ENCODE data around the gene HIVEP3.
"Not testable (repeated sequence)": the region's sequence is repeated elsewhere in the genome, so short reads cannot be mapped to it uniquely, and the experiment has no call there.

Gene HIVEP3

DNA sequence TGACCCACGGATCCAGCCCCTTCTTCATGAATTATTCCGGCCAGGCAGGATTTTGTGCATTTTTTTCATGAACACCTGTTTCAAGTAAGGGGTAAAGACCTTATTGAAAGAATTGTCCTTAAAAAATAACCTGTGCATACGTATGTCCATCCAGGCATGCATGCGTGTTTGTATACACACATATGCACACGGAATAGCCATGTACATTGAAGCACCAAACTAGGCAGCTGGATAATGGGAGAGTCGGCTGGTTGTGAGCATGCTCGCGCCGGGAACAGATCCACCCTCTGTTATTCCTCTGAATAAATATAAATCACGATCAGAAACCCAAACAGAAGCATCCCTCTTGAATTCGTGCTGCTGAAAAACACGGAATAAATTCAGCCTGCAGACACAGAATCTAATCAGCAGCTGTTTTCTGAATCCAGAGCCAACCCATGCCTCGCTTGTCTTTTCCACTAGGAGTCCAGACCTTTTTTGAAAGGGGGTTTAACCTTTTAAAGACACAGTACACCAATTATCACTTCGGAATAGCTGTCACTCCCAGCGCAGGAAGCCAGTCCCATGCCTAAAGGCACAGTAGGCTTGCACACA lies at the start of gene HIVEP3:
Gene HIVEP3 (minus strand): TSS at position 473 of the 594 bp plus-strand sequence.
- DNase-seq, result no peak

DNA sequence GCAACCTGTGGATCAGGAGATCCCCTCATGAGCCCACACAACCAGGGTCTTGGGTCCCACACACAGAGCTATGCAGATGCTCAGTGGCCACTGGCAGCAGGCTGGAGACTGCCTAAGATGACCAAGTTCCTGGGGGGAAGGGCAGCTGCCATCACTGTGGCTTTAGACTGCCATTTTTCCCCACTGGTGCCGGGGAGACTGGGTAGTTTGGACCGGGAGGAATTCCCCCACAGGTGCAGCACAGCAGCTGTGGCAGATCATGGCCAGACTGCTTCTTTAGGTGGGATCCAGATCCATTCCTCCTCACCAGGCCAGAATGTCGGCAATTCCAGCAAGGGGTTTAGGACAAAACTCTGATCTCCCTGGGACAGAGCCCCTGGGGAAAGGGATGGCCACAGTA lies 45.7 kb upstream of the HIVEP3 start:
- no peak for DNase-seq

DNA sequence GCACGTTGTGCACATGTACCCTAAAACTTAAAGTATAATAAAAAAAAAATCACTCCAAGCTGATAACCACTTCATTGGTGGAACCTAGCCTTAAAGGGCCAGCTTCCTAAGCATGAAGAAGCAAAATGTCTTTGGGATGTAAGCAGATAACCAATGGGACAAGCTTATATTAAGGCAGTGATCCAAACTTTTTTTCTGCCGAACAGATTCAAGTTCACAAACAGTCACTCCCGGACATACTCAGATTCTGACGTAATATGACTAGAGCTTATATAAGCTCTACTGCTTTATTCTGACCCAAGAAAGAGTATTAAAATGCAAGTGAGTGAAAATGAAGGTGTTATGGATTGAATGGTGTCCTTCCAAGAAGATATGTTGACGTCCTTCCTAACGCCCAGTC lies 44.9 kb upstream of the HIVEP3 start:
- DNase-seq, result no peak

DNA sequence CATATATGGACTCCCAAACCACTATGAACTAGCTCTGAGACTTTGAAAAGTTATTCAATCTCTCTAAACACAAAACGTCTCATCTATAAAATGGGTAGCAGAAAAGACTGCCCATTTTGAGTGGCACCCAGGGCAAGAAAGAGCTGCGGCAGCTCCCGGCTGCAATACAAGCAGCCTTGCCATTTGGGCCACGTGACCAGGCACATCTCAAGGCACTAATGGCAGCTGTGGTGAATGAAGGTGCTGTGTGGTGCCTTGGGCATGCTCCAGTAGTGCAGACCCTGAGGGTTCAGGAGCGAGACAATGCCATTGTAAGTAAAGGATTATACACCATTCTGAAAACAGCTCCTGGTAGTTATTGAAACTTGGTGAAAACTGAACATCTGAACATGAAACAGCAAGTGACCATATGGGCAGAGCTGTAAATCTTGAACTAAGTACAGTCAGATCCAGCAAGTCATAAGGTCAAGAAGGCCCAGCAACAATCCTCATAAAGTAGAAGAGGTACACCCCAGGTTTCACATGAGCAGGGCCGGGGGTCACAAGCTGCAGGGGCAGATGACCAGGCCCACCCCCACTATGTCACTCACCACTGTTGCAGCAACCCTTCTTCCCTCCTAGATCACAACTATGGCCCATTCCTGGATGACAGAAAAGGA lies 39.4 kb upstream of the HIVEP3 start:
- DNase-seq, result no peak

DNA sequence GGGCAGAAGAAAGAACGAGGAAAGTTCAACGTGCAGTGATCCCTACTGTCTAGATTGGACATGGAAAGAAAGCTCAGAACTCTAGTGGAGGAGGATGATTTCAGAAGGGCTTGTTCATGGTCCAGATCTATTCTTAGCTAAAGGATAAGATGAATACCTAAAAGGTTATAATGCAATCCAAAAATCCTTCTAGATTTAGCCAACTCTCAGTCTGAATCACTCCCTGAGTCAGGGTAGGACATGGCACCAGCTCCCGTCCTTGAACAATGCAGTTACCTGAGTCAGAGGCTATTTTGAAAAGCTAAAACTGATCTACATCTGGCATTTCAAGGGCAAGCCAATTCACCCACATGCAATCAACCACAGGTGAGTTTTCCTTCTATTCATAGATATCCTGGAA lies 38.8 kb upstream of the HIVEP3 start:
- DNase-seq, result no peak

DNA sequence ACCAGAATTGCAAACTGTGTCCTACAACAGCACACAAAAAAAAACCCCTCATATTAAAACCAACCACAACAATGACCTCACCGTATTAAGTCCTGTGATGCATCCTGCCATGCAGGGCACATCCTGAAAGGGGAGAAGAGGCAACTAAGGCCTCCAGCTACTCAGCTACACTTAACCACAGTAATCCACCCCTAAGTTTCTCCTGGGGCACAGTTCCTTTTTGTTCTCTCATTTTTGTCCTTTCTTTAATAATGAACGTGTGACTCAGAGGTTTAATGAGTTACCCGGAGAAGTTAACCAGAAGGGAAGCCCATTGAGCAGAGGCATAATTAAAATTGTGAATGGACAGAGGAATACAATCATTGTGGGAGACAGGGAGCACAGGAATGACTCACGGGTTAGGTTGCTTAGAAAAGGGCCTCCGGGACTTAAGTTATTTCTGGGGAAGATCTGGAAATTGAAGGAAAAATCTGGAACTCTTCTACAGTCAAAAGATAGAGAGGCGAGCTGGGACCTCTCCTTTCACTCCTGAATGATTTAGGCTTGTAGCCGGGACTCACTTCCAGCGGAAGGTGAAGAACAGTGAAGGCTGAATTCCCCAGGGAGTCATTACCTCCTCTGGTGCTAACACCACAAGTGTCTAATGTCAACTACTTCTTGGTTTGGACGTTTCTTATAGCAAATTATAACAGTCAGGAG lies 36.9 kb upstream of the HIVEP3 start:
- DNase-seq, result no peak

DNA sequence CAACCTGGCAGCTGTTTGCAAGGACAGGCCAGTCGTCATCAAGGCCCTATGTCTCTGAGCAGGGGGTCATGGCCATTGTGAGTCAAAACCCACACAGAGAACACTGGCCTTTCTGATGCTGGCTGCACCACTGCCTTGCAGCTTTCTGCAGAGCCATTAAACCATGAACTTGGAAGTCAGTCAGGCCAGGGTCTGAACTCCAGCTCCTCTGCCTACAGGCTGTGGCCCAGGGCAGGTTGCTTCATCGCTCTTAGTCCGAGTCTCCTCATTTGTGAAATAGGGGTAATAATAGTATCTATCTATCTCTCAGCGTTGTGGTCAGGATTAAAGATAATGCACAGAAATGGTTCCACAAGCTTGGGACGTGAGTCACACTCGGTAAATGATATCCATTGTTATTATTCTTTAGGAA lies 35.8 kb upstream of the HIVEP3 start:
- DNase-seq, result no peak

DNA sequence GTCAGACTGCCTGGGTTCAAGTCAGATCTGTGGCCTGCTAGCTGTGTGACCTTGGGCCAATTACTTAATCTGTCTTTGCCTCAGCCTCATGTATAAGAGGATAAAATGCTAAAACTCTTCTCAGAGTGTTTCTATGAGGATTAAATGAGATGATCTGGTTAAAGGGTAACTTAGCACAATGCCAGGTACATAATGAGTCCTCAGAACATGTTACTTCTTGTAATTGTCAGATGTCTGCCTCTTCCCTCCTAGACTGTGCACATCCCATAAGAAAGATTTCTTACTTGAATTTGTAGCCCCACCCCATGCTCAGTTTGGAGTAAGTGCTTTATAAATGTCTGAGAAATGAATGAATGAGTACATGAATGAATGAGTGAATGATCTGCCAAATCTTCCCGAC lies 34.6 kb upstream of the HIVEP3 start:
- no peak for DNase-seq

DNA sequence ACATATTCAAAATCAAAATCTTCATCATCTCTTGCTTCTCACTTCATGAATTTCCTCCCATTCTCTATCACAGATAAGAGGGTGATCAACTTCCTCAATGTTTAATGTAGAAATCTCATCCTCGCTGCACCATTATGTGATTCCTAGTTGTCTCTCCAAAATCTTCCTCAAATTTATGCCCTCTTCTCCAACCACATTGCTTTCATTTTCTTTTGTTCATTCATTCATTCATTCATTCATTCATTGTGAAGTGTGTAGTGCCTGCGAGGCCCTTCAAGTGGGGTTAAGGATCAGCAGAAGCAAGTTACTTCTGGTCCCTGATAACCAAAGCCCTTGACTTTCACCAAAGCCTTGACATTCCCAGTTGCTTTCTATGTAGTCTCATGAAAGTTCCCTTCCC lies 33.5 kb upstream of the HIVEP3 start:
- no peak for DNase-seq

DNA sequence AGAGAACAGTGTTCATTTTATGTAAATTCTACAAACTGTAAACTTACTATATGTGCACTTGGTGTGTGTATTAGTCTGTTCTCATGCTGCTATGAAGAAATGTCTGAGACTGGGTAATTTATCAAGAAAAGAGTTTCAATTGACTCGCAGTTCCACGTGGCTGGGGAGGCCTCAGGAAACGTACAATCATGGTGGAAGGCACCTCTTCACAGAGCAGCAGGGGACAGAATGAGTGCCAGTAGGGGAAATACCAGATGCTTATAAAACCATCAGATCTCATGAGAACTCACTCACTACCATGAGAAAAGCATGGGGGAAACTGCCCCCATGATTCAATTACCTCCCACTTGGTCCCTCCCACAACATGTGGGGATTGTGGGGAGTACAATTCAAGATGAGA lies 32.8 kb upstream of the HIVEP3 start:
- DNase-seq, result not testable (repeated sequence)

DNA sequence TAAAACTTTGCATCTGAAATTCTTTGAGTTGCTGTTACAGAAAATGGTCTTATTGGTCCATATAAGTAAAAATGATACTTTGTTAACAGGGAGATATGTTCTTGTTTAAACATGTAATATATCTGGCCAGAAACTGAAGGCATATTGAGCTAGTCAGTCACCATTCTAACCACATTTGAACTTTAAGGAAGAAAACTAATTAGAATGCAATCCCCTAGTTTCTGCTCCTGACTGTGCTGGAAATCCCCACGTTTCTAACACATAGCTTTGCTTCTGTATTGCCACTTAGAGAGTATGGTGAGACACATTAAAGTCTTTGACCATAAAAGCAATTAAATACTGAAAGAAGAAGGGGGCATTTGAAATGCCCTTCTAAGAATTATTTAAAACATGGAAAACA lies 32.1 kb upstream of the HIVEP3 start:
- DNase-seq, result no peak

DNA sequence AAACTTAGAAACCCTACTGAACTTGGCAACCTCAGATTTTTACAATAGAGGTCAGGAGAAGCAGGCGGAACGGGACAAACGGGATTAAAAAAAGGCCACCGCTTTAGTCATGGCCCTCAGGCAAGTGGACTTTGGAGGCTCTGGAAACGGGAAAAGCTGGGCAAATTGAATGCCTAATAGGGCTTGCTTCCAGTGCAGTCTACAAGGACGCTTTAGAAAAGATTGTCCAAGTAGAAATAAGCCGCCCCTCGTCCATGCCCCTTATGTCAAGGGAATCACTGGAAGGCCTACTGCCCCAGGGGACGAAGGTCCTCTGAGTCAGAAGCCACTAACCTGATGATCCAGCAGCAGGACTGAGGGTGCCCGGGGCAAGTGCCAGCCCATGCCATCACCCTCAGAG lies 27.2 kb upstream of the HIVEP3 start:
- DNase-seq, result not testable (repeated sequence)

DNA sequence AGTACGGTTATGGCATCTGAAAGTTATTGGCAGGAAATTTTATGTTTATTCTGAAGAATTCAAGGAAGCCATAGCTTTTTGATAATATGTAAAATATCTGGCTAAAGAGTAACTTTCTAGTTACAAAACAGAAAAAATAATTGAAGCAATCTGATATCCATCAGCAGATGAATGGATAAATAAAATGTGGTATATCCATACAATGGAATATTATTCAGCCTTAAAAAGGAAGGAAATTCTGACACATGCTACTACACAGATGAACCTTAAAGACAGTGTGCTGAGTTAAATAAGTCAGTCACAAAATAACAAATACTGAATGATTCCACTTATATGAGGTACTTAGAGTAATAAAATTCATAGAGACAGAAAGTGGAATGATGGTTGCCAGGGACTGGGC lies 25.0 kb upstream of the HIVEP3 start:
- no peak for DNase-seq

DNA sequence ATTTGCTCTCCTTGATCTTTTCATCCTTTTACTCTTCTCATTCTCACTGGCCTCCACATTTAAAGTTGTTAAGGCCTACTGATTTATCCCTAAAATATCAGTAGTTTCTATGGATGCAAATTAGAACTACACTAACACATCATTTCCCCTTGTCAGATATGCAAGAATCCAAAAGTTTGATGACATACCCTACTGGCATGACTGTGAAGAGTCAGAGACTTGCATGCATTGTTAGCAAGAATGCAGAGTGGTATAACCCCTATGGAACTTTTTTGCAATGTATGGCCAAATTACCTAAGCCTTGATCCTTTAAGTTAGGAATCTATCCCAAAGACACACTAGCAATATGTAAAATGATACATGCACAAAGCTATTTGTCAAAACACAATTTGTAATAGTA lies 23.6 kb upstream of the HIVEP3 start:
- DNase-seq, result no peak

DNA sequence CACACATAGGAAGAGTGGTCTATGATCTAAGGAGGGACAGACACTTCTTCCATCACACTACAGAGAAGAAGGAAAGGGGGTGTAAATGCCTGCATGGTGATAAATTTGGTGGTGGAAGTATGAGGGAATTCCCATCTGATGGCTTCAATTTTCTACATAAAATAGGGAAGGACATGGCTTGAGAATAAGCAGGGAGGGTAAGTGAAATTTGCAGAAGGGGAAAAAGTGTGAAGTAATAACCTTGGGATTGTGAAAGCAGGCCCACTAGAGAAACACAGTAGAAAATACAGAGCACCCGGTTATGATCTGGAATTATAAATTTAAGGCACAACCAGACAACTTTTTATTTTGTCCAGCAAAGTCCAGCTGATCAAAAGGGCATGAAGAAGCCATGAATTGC lies 22.7 kb upstream of the HIVEP3 start:
- no peak for DNase-seq

DNA sequence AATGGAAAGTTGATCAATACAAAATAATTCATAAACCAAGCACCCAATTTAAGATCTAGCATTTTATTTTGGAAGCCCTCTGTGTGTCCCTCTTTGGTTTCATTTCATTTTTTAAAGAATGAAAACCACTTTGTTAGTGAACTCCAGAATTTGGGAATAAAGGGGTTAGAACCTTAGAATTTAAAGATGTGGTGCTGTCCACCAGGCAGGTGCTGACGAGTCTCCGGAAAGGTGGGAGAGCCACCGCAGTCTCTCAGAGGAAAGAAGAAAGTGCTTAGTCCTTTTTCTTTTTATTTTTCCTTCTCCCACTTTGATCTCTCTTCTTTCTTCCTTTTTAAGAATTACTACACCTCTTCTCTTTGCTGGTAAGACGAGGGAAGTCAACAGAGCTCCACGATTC lies 20.5 kb upstream of the HIVEP3 start:
- no peak for DNase-seq

DNA sequence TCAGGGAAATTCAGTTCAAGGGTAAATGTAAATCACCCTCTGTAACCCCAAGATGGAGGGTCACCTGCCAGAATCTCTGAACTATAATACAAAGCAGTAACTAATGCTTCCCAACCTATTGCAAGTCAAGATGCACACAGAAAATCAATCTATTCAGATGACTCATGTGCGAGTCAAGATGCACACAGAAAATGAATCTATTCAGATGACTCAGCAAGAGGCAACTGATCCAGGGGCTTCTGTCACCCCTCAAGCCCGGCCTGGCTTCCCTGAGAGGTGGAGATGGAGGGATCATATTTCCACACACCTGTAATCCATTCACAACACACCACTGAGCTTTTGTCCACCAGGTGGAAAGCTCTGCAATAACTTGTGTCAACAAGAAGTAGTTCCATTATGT lies 17.4 kb upstream of the HIVEP3 start:
- no peak for DNase-seq

DNA sequence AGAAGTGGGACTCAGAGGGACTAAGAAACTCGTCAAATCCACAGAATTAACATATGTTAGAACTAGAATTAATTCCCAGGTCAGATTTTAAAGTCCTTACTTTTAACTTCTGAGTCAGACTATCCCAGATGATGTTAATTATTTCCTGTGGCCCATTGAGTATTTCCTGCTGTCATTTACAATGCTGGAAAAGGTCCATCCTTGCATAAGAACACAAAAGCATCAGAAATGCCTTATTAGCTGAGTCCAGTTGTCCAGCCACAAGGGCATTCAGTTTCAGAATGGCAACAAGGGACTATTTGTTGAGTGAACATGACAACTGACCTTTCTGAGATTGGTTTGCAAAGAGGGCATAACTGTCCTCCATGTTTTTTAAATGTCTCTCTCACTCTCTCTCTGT lies 16.5 kb upstream of the HIVEP3 start:
- no peak for DNase-seq

DNA sequence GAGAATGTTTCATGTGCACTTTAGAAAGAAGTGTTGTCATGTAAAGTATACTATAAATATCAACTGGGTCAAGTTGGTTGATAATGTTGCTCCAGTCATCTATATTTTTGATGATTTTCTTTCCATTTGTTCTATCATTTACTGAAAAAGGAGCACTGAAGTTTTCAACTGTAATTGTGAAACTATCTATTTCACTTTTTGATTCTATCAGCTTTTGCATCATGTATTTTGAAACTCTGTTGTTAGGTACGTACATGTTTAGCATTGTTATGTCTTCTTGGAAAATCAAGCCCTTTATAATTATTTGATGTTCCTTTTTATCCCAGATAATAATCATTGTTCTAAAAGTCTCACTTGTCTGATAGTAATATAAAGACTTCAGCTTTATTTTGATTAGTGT lies 14.4 kb upstream of the HIVEP3 start:
- DNase-seq, result no peak

DNA sequence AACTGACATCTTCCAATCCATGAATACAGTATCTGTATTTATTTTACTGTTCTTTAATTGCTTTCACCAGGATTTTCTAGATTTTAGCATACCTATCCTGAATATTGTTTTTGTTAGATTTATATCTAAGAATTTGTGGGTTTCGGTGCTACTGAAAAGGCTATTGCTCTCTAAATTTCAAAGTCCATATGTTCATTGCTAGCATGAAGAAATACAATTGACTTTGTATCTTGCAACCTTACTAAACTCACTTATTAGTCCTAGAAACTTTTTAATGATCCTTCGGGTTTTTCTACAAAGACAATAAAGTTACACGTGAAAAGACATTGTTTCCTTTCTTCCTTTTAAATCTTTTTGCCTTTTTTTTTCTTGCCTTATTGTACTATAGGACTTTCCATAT lies 12.9 kb upstream of the HIVEP3 start:
- no peak for DNase-seq

DNA sequence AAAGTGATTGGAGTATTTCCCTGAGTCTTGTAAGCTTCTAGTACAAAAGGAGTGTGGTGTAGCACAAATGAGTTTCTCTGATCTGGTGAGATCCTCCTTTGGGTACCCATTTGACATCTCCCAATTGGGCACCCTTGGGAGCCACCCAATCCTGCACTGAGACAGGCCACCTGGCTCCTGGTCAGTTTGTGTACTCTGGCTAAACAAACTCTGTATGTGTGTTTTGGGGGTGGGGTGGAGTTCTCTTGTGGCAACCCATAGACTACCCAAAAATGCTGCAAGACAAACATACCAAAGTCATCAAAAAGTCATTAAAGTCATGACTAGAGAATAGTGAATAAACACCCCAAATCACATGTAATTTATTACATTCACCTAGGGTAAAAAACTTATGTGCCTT lies 8.4 kb upstream of the HIVEP3 start:
- no peak for DNase-seq

DNA sequence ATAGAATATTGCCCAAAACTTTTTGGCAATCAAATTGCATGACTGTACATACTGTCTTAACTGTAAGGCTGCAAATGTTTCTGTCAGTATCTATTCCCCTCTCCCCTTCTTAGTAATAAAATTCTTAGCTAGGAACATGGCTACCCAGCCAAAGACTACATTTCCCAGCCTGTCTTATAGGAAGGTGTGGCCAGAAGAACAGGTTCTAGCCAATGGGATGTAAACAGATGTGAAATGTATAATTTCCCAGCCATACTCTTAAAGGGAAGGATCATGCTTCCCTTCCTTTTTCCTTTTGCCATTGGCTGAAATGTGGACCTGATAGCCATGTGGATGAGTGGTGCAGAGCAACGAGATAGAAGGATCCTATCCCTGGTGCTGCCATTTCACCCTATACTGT lies 7.0 kb upstream of the HIVEP3 start:
- no peak for DNase-seq

DNA sequence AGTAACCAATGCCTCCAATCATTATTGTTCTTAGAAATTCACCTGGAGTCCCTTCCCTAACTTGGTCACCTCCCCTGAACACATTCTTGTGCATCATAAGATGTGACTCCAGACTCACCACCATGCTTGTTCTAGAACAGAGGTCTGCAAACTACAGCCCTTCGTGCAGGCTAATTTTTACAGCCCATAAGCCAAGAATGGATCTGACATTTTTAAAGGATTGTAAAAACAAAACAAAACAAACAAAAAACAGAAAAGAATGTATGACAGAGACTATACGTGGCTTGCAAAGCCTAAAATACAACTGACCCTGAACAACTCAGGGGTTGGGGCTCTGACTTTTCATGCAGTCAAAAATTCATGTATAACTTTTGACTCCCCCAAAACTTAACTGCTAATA lies 6.2 kb upstream of the HIVEP3 start:
- DNase-seq, result no peak

DNA sequence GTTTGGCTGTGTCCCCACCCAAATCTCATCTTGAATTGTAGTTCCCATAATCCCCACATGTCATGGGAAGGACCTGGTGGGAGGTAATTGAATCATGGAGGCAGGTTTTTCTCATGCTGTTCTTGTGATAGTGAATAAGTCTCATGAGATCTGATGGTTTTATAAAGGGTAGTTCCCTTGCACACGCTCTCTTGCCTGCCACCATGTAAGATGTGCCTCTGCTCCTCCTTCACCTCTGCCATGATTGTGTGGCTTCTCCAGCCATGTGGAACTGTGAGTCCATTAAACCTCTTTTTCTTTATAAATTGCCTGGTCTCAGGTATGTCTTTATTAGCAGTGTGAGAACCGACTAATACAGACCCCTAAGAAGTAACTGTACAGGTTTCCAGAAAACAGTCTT lies 2.5 kb upstream of the HIVEP3 start:
- not testable (repeated sequence) for DNase-seq

DNA sequence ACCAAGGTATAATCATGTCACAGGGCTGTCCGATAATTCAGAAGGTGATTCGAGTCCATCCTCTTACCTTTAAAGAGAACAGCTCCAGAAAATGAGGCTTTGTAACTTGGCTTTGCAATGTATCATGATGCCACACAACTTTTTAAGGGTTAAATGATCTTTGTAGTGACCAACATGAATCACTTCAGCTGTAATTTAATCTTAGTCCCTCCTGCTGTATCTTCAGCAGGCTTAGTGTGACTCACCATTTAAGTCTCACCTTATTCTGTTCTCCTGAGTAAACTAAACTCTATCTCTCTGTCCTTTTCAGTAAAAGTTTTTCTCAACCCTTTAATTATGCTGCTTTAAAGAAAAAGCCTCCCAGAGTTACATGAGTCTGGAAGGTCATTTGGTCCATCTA lies 1.9 kb upstream of the HIVEP3 start:
- DNase-seq, result no peak
